RWPE1 (cell line): Measurements from ENCODE around the gene HDC.

Experiments
- CTCF ChIA-PET: fragments of 350-600 bp; sonication (Branson Sonifier 250); formaldehyde crosslinking; extraction: SDS; loops from one replicate; lab custom pipeline; 2021; lab: Yijun Ruan, JAX
- POLR2A ChIA-PET: fragments of 400-600 bp; formaldehyde crosslinking; extraction: SDS; loops from one replicate; lab custom pipeline; 2020; ENCODE audit warnings: antibody characterized with exemption; ENCODE audit not compliant: low non-redundant PET; lab: Yijun Ruan, JAX
- DNase-seq: peaks from one replicate; pipeline ENCODE4 v3.0.0; 2012; ENCODE audit warnings: low spot score
- H3K27ac ChIP-seq: fragments of 450-650 bp; 2 replicates; pipeline ENCODE4 v1.5.1; 2017
- CTCF ChIP-seq: fragments of 450-650 bp; conservative IDR thresholded peaks from 2 replicates; pipeline ENCODE4 v1.5.1; 2017; ENCODE audit warnings: low read depth, mild to moderate bottlenecking

Gene HDC

GRCh38 chr15:50251638-50252182 is 13.8 kb downstream of the HDC start:
- H3K27ac ChIP-seq: no peak overlapping the region
- TF ChIP-seq CTCF: no peak
- POLR2A ChIA-PET: no interaction called here
- CTCF ChIA-PET: interaction anchor here (0.5 kb wide), 1 partner anchor 32 kb away, joined by 3 read pairs; no protein-coding TSS in a partner anchor
- DNase-seq: no peak

- H3K27ac ChIP-seq: no peak overlapping the region
- no peak for DNase-seq
- TF ChIP-seq CTCF: no peak
- ChIA-PET POLR2A (no interaction called here), CTCF (interaction anchor here (0.5 to 0.6 kb wide), 2 partner anchors 14 to 31 kb away, joined by 3 read pairs; no protein-coding TSS in a partner anchor)
These were observed 14.6 kb downstream of the HDC start for GRCh38 chr15:50250760-50251394.

- no peak overlapping the region for H3K27ac ChIP-seq
- ChIA-PET CTCF (no interaction called here), POLR2A (no interaction called here)
- no peak for TF ChIP-seq CTCF
- no peak for DNase-seq
These were observed 15.8 kb downstream of the HDC start for GRCh38 chr15:50249704-50250103.

GRCh38 chr15:50248994-50249582 is 16.4 kb downstream of the HDC start:
- H3K27ac ChIP-seq: no peak overlapping the region
- CTCF ChIA-PET: interaction anchor here (0.6 kb wide), 1 partner anchor 181 kb away, joined by 3 read pairs; no protein-coding TSS in a partner anchor
- POLR2A ChIA-PET: no interaction called here
- TF ChIP-seq CTCF: no peak
- DNase-seq: no peak

- H3K27ac ChIP-seq: no peak overlapping the region
- POLR2A ChIA-PET: no interaction called here
- DNase-seq: no peak
- CTCF ChIA-PET: no interaction called here
- no peak for TF ChIP-seq CTCF
These were observed 17.5 kb downstream of the HDC start for GRCh38 chr15:50247819-50248655.

- POLR2A ChIA-PET: no interaction called here
- no peak overlapping the region for H3K27ac ChIP-seq
- no peak for TF ChIP-seq CTCF
- CTCF ChIA-PET: no interaction called here
- no peak for DNase-seq
These were observed 18.9 kb downstream of the HDC start for GRCh38 chr15:50246631-50247030.
